Measurements from ENCODE around the gene NEB.

- TF ChIP-seq CTCF (IDR thresholded peaks at IDR 0.05; ENCODE audit: low read length) (0 out of 2 replicates have a peak, but pooled peaks have one; percentile 2), EZH2phosphoT487 (IDR thresholded peaks at IDR 0.05; ENCODE audit: low read length) (no peak)
Measured at GRCh38 chr2:151616760-151617339, 117.4 kb downstream of the NEB start.

Measured in MM.1S (cell line).